Measurements from ENCODE around the gene PAX2.

DNA sequence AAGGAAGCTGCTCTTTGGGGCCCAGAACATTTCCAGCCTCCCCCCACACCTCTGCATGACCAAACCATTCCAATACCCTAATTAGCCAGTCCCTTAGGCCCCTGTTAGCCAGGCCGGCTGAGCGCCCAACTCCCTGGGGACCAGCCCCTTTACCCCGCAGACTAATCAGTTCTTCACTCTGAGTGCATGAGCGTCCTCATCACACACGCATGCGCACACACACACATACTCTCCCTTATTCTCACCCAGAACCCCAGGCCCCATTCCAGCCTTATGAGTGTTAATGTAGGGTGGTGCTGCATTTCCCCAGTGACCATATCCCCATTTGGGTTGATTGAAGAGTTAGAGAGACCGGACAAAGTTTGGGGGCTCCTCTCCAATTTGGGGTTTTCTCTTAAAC, 90.4 kb downstream of the PAX2 start:
- TF ChIP-seq, protein P1, sequence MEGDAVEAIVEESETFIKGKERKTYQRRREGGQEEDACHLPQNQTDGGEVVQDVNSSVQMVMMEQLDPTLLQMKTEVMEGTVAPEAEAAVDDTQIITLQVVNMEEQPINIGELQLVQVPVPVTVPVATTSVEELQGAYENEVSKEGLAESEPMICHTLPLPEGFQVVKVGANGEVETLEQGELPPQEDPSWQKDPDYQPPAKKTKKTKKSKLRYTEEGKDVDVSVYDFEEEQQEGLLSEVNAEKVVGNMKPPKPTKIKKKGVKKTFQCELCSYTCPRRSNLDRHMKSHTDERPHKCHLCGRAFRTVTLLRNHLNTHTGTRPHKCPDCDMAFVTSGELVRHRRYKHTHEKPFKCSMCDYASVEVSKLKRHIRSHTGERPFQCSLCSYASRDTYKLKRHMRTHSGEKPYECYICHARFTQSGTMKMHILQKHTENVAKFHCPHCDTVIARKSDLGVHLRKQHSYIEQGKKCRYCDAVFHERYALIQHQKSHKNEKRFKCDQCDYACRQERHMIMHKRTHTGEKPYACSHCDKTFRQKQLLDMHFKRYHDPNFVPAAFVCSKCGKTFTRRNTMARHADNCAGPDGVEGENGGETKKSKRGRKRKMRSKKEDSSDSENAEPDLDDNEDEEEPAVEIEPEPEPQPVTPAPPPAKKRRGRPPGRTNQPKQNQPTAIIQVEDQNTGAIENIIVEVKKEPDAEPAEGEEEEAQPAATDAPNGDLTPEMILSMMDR (IDR thresholded peaks at IDR 0.05): no peak
- TF ChIP-seq POLR2A (IDR thresholded peaks at IDR 0.05): no peak

Measured in adrenal gland (tissue), 5 donors.